Stimulated activated CD4-positive, alpha-beta T cell treated with anti-CD3 and anti-CD28 coated beads, Interleukin-1b, Interleukin-23, amount 100 ng/mL, for 1 hour (primary cell): ENCODE data around the gene DNTTIP2.
A peak's percentile ranks its signal among the peaks of the same experiment; 100 is the strongest.
"Not testable (repeated sequence)": the region's sequence is repeated elsewhere in the genome, so short reads cannot be mapped to it uniquely, and the experiment has no call there.

Experiments
- DNase-seq, 2 donors: peaks; one replicate each; pipeline ENCODE4 v3.0.0-alpha.2; 2020; ENCODE audit warnings: low read depth in 2 of 2

DNTTIP2 gene

DNA sequence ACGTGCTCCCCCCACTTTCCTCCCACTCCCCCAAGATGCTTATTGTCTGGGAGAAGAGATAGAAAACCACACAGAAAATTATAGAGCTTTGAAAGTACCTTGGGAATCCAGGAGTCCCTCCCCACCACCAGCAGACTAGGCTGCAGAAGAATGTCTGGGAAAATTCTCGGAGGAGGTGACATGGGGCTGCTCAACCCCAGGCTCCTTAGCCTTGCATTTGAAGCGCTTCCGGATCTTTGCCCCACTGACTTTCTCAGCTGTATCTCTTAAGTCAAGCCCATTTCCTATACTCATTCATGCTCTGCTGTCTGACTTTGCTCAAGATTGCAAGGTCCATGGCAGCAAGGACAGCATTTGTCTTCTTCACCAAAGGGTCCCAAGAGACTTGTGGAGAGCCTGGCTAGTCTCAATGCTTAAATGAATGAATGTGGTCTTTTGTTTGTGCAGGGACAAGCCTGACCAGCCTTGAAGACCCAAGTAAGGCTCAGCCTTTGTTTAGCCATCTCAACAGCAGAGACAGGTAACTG lies 38.0 kb downstream of the DNTTIP2 start:
- no peak for DNase-seq

DNA sequence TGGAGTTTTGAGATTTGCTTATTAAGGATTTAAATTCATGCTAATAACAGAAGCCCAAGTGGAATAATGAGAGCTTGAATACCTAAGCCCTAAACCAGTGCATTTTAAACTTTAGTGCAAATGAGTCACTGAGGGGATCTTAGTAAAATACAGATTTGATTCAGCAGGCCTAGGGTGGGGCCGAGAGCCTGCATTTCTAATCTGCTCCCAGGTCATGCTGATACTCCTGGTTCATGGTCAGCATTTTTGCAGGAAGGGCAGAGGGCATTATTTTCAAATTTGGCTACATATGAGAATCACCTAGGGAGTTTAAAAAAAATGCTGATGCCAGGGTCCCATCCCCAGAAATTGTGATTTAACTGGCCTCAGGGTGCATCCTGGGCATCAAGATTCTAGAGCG lies 39.3 kb downstream of the DNTTIP2 start:
- no peak for DNase-seq

- no peak for DNase-seq
Observed at GRCh38 chr1:93839307-93839706, 39.7 kb downstream of the DNTTIP2 start.

GRCh38 chr1:93837961-93838360 lies 41.0 kb downstream of the DNTTIP2 start:
- no peak for DNase-seq

GRCh38 chr1:93833293-93833692 lies 45.7 kb downstream of the DNTTIP2 start:
- DNase-seq, result not testable (repeated sequence)

- no peak for DNase-seq
Observed at GRCh38 chr1:93829061-93829460, 49.9 kb downstream of the DNTTIP2 start.

GRCh38 chr1:93828367-93828755 lies 50.6 kb downstream of the DNTTIP2 start:
- no peak for DNase-seq

- DNase-seq, result no peak
Observed at GRCh38 chr1:93827633-93828366, 51.2 kb downstream of the DNTTIP2 start.

DNA sequence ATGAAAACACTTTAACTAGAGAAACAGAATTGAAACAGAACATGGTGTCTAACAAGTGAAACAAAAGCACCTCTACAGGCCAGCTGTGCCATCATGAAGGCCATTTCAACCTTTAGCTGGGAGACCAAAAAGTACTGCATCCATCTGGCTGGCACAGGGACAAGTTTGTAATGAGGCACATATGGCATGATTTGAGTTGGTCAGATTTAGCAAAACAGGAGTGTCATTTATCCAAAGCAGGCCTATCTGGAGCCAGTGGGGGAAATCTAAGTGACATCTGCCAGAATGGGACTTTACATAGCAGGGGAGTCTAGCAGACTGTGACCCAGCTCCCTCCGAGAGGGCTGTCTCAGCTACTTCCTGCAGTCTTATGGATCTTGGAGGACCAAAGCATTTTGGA lies 51.9 kb downstream of the DNTTIP2 start:
- DNase-seq, result no peak

DNA sequence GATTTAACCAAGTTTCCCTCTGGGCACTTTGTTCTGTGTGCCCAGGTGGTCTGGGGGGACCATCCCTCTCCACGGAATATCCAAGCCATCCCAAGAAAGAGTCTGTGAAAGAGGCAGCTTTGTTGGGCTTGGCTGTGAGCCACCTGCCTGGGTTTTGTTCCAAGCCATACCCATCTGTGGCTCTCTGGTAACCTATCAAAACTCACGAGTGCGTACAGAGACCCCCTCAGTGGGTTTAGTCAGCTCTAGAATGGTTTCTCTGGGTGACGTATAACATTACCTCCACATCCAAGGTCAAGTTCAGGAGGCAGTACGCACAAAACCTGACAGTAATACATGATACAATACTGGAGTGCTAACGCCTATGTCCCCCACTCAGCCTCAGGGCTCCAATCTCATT lies 54.2 kb downstream of the DNTTIP2 start:
- no peak for DNase-seq

DNA sequence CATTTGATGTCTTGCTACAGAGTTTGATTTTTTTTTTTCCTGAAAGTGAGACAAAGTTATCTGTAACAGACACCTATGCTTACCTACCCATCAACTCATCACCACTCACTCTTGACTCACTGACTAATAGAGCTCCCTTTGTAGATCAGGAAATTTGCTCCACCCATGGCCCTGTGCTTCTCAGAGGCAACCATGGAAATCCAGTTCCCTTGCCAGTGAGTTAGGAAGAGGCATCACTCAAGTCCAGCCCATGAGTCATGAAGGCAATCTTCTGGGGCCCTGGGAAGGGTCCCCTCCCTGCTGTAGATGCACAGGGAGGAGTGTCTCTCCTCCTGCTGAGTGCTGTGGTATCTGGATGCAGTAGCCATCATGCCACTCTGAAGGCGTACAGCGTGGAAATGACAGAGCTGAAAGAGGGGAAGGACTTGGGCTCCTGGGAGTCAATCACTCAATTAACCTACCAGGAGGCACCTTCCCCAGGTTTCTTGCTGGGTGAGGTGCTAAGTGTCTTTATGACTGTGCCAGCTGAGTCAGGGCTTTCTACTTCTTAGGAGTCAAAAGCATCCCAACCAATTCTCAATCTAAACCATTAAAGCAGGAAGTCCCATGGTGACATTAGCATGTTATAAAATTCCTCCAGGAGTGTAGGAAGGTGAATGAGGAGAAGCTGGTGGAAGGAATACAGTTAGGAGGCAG lies 56.1 kb downstream of the DNTTIP2 start:
- DNase-seq, result no peak

DNA sequence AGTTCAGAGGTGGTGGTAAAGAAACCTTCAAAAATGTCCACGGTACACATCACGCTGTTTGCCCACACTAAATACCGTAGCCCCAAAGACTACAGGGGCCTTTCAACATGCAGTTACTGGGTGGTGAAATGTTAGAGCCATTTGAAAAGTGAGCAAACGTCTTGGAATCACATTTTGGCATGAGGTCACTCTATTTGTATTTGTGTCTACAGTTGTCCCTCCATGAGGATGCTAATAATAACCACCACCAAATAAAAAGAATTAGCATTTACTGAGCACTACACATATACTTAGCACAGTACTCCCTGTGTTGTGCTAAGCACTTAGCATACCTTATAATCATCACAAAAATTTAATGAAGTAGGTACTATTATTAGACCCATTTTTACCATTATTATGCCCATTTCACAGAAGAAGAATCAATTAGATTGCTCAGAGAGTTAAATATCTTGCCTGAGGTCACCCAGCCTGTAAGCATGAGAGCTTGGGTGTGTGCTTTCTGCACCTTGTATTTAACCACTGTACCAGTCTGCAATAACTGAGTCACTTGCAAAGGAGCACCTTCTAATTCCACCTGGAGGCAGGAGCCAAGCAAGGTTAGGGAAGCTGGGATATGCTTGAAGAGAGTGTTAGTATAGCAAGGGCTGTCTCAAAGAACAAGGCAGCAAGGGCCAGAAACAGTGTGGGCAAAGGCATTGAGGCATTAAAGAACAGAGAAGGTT lies 57.4 kb downstream of the DNTTIP2 start:
- no peak for DNase-seq

DNA sequence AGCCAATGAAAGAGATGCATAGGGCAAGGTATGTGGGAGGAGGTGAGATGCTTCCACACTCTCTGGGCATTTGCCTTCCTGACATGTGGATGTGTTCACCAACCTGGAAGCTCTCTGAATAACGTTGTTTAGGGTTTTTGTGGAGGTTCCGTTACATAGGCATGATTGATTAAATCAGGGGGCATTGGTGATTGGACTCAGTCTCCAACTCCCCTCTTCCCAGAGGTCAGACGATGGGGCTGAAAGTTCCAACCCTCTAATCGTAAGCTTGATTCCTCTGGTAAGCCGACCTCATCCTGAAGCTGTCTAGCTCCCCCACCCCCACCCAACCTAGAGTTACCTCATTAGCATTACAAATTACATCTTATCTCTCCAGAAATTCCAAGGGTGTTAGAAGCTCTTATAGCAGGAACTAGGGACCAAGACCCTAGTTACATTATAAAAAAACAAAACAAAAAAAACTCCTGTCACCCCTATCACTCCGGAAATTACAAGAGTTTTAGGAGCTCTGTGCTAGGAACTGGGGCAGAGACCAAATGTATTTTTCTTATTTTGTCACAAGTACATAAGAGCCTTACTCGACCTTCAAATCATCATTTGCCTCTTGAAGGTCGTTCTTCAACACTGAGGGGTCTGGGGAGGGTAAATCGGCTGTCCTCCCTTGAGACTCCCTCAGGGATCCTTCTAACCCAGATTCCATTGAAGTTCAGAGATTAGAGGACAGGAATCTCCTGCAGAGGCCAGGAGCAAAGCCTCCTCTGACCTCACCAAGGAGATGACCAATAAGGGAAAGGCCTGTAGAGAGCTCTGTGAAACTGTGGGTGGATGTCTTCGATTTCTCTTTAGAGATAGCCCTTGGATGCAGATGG lies 58.2 kb downstream of the DNTTIP2 start:
- no peak for DNase-seq

DNA sequence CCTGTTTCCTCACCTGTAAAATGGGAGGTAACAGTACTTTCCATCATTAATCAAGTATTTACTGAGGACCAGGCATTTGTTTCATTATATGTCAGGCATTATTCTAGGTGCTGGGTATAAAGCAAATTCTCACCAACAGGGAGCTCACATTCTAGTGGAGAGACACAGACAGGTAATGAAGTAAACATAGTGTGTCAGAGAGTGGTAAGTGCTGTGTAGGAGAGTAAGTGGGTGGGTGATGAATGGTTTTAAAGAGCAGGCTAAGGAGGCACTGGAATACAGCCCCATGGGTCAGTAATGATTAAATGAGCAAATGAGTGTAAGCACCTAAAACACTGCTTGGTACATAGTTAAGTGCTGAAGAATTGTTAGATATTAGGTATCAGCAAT lies 60.4 kb downstream of the DNTTIP2 start:
- no peak for DNase-seq

- DNase-seq, result peak in 1 of 2 donors; percentile 3
Observed at GRCh38 chr1:93817819-93818569, 61.0 kb downstream of the DNTTIP2 start.

- DNase-seq, result no peak
Observed at GRCh38 chr1:93816970-93817678, 61.9 kb downstream of the DNTTIP2 start.
